Erythroblast (primary cell): ENCODE data around the gene SPAG16.

Experiments
- GATA1 ChIP-seq: IDR thresholded peaks from 2 replicates; pipeline ENCODE4 v1.6.1; 2011; ENCODE audit warnings: low read depth, mild to moderate bottlenecking, control low read depth, low read length, moderate library complexity
- POLR2A ChIP-seq: IDR thresholded peaks from 2 replicates; pipeline ENCODE4 v1.6.1; 2011; ENCODE audit warnings: mild to moderate bottlenecking, low read length

- TF ChIP-seq POLR2A: no peak
- no peak for TF ChIP-seq GATA1
These were observed 261.8 kb downstream of the SPAG16 start for GRCh38 chr2:213545964-213546475.
